Subcutaneous abdominal adipose tissue (tissue), 5 donors: ENCODE results near the gene DHRS13.
"Not testable (repeated sequence)": the region's sequence is repeated elsewhere in the genome, so short reads cannot be mapped to it uniquely, and the experiment has no call there.

Source experiments
- H3K27ac ChIP-seq: one replicate; pipeline ENCODE4 v1.7.0; 2013; ENCODE audit warnings: low read depth, mild to moderate bottlenecking, inconsistent platforms, low read length, moderate library complexity
- H3K27me3 ChIP-seq, 5 donors: one replicate each; pipeline ENCODE4 v1.7.0; 2013; ENCODE audit warnings: low read length in 5 of 5, inconsistent platforms in 1 of 5; ENCODE audit not compliant: control insufficient read depth in 5 of 5, insufficient read depth in 4 of 5
- H3K36me3 ChIP-seq, 5 donors: one replicate each; pipeline ENCODE4 v1.7.0; 2013; ENCODE audit warnings: low read length in 5 of 5; ENCODE audit not compliant: control insufficient read depth in 5 of 5, insufficient read depth in 5 of 5
- H3K4me1 ChIP-seq, 5 donors: one replicate each; pipeline ENCODE4 v1.7.0; 2013; ENCODE audit warnings: low read length in 5 of 5, mild to moderate bottlenecking in 3 of 5, moderate library complexity in 1 of 5; ENCODE audit not compliant: control insufficient read depth in 5 of 5, insufficient read depth in 5 of 5
- H3K4me3 ChIP-seq, 5 donors: one replicate each; pipeline ENCODE4 v1.7.0; 2013; ENCODE audit warnings: low read length in 5 of 5, low read depth in 1 of 5
- H3K9ac ChIP-seq, 5 donors: one replicate each; pipeline ENCODE4 v1.7.0; 2013; ENCODE audit warnings: low read length in 5 of 5, mild to moderate bottlenecking in 4 of 5, moderate library complexity in 3 of 5
- H3K9me3 ChIP-seq, 5 donors: one replicate each; pipeline ENCODE4 v1.7.0; 2013; ENCODE audit warnings: low read length in 5 of 5; ENCODE audit not compliant: control insufficient read depth in 5 of 5
- donor health status: healthy.
- donor health status: healthy.
- donor health status: healthy.
- donor health status: healthy.
- donor health status: healthy.

Gene DHRS13

DNA sequence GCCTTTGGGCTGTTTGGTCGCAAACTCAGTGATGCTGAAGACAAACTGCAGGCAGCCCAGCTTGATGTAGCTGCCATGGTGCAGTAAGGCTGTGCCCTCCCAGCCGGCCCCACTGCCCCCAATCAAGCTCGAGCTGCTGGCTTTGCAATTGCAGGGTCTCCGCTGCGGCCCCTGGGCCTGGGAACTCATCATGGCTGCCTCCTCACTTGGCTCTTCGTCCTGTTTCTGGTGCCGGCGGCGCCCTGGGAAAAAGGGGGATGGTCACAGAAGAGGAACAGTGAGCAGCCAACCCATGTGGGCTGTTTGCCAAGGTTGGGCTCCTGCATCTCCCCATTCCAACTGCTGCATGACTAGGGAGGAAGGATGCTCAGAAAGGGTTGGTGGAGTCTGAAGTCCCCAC, 3.4 kb upstream of the DHRS13 start:
- H3K36me3 ChIP-seq: peaks cover 6 to 57% (median 56%) of the 10 kb centered on the region in 5 donors
- H3K27me3 ChIP-seq: no peaks in the 10 kb centered on the region
- H3K9me3 ChIP-seq: no peaks in the 10 kb centered on the region
- H3K27ac ChIP-seq: no peak overlapping the region
- no peak overlapping the region for H3K9ac ChIP-seq
- peaks cover 6 to 36% (median 14%) of the 10 kb centered on the region in 5 donors for H3K4me1 ChIP-seq
- H3K4me3 ChIP-seq: no peak overlapping the region

- Histone ChIP-seq H3K27ac (no peak overlapping the region), H3K4me3 (no peak overlapping the region), H3K36me3 (peaks cover 5 to 42% (median 41%) of the 10 kb centered on the region in 5 donors), H3K9me3 (no peaks in the 10 kb centered on the region), H3K9ac (peak overlapping the region in 1 of 5 donors; percentile 32), H3K27me3 (no peaks in the 10 kb centered on the region), H3K4me1 (peaks cover 6 to 36% (median 14%) of the 10 kb centered on the region in 5 donors)
Observed at GRCh38 chr17:28904800-28905199, 1.9 kb upstream of the DHRS13 start.

- H3K27me3 ChIP-seq, H3K9me3 ChIP-seq, H3K27ac ChIP-seq: not testable (repeated sequence)
- H3K9ac ChIP-seq: peak overlapping the region in 1 of 5 donors; percentile 39
- peaks cover 6 to 36% (median 18%) of the 10 kb centered on the region in 5 donors for H3K4me1 ChIP-seq
- H3K36me3 ChIP-seq: peaks cover 4 to 29% (median 28%) of the 10 kb centered on the region in 5 donors
- peak overlapping the region in 3 of 5 donors; percentile 69 to 77 (median 76) for H3K4me3 ChIP-seq
Observed at GRCh38 chr17:28903546-28903841, 615 bp upstream of the DHRS13 start.

DNA sequence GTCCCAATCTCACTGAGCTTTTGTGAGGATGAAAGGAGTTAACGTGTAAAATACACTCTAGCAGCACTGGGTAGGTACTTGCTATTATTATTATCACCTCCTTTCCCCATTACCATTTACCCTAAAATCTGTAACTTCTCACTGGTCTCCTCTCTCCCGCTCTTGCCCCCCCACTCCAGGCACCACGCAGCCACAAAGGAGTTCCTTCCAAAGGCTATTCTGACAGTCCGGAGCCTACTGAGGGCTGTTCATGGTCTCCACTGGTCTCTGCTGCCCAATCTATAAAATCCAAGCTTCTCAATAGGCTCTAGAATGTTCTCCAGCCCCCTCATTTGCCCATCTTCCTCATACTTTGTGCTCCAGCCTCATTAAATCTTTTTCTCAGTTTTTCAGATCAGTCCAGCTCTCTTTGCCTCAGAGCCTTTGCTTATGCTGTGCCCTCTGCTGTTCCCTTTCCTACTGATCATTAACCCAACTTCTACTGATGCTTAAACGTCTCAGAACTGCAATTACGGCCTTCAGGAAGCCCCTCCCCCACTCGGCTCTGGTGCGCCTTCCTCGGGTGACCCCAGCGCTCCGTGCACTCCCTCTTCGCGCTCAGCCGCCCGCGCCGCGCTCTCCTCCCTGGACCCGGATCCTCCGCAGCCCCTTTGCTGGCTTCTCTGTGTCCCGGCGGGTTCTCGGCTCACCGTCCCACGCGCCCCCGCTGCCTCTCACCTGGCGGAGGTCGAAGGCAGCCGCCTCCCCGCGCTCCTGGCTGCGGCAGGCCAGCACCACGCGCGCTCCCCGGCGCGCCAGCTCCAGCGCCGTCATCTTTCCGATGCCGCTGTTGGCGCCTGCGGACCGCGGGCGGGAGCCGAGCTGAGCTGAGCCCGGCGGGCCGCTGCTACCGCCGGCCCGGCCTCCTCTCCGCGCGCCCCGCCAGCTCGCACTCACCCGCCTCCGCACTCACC, 737 bp downstream of the DHRS13 start:
- H3K4me1 ChIP-seq: peaks cover 6 to 41% (median 27%) of the 10 kb centered on the region in 5 donors
- peaks cover 0 to 16% (median 14%) of the 10 kb centered on the region in 5 donors for H3K36me3 ChIP-seq
- H3K9ac ChIP-seq: peak overlapping the region in 4 of 5 donors; percentile 66 to 74 (median 68)
- peak overlapping the region; percentile 63 to 77 (median 70) for H3K4me3 ChIP-seq
- H3K27me3 ChIP-seq: no peaks in the 10 kb centered on the region
- no peaks in the 10 kb centered on the region for H3K9me3 ChIP-seq
- no peak overlapping the region for H3K27ac ChIP-seq

DNA sequence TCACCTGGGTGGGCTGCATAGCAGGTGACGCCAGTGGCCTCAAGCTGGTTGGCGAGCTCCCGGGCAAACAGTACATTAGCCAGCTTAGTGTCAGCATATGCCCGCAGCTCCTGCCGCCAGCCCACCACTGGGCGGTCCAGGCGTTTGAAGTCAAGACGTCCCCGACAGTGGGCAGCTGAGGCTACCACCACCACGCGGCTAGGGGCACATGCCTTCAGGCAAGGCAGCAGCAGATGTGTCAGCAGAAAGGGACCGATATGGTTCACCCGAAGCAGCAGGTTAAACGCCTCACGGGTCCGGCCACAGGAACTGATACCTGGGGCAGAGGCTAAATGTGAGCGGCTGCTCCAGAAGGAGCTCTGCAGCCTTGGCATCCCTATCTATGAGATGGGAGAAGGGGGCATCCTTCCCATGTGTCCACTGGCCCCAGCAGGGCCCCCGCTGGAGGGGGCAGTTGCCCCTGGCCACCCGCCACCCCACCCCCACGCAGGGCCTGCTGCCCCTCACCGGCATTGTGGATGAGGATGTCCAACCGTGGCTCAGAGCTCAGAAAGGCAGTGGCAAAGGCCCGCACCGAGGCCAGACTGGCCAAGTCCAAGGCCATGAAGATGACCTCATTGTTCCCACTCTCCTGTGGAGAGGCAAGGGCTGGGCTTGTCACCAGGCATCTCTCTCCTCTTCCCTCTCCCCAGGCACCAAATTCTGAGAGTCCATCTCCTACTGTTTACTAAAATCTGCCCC, 1.7 kb downstream of the DHRS13 start:
- H3K27ac ChIP-seq: no peak overlapping the region
- peaks cover 0 to 6% (median 5%) of the 10 kb centered on the region in 5 donors for H3K36me3 ChIP-seq
- no peak overlapping the region for H3K4me3 ChIP-seq
- H3K9me3 ChIP-seq: no peaks in the 10 kb centered on the region
- H3K9ac ChIP-seq: no peak overlapping the region
- no peaks in the 10 kb centered on the region for H3K27me3 ChIP-seq
- H3K4me1 ChIP-seq: peaks cover 7 to 51% (median 33%) of the 10 kb centered on the region in 5 donors

- no peak overlapping the region for H3K27ac ChIP-seq
- no peaks in the 10 kb centered on the region for H3K27me3 ChIP-seq
- no peaks in the 10 kb centered on the region for H3K36me3 ChIP-seq
- no peaks in the 10 kb centered on the region for H3K9me3 ChIP-seq
- H3K9ac ChIP-seq: peak overlapping the region in 1 of 5 donors; percentile 97
- H3K4me3 ChIP-seq: no peak overlapping the region
- peaks cover 10 to 56% (median 36%) of the 10 kb centered on the region in 5 donors for H3K4me1 ChIP-seq
Observed at GRCh38 chr17:28899212-28899815, 3.6 kb downstream of the DHRS13 start.

DNA sequence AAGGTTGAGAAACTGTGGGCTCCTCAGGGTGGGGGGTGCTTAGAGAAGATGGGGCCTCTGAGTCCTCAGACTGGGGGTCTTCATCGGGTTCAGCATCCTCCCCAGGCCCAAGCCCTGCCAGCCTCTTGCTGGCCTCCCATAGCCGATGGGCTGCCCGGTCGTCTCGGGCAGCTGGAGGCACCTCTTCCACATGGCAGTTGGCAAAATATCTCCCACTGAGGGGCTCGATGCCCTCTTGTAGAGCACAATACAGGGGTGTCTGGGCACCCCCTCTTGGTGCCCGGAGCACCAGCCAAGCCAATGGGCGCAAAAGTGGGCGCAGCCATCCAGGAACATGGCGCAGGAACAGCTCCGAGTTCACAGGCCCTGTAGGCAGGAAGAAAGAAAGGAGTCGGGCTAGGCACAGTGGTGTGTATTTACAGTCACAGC, 4.3 kb downstream of the DHRS13 start:
- Histone ChIP-seq H3K9me3 (no peaks in the 10 kb centered on the region), H3K27me3 (no peaks in the 10 kb centered on the region), H3K27ac (peak overlapping the region; percentile 92), H3K4me1 (peaks cover 12 to 54% (median 36%) of the 10 kb centered on the region in 5 donors), H3K9ac (peak overlapping the region in 4 of 5 donors; percentile 36 to 97 (median 90)), H3K4me3 (peak overlapping the region in 1 of 5 donors; percentile 77), H3K36me3 (no peaks in the 10 kb centered on the region)

DNA sequence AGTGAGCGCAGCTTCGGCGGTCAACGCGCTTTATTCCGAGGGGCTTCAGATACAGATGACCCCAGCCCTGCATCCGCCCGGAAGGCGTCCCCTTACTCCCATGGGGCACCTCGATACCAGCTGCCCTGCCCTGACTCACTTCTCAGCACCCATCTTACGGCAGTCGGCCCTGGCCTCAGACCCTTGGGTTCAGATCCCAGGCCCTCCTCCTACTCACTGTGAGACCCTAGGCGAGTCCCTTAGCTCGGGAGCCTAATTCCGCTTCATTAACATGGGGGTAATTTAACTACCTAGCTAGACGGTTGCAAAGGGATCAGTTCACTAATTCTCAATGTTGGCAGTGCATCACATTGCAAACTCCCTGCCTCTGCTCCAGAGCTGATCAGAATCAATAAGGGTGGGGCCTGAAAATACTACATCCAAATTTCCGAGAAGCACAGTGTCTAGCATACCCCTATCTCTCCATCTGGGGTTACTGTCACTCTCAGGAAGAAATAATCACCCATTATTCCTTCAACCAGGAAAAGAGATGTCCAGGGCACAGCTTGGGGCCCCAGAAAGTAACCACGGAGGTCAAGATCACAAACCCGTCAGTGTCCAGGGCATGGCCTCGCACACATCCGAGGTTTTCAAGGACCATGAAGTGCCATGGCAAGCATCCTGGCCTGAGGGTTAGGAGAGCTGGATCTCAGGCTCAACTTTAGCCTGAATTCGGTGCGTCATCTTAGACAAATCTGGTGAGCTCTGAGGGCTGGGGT, 4.9 kb downstream of the DHRS13 start:
- H3K27ac ChIP-seq: peak overlapping the region; percentile 92
- no peaks in the 10 kb centered on the region for H3K36me3 ChIP-seq
- peak overlapping the region; percentile 79 to 97 (median 93) for H3K9ac ChIP-seq
- peak overlapping the region; percentile 74 to 90 (median 85) for H3K4me3 ChIP-seq
- no peaks in the 10 kb centered on the region for H3K9me3 ChIP-seq
- peaks cover 7 to 54% (median 31%) of the 10 kb centered on the region in 5 donors for H3K4me1 ChIP-seq
- H3K27me3 ChIP-seq: no peaks in the 10 kb centered on the region
